WTC11 (cell line): Measurements from ENCODE around the gene TM7SF3. TPM values are rescaled to one million over a fixed set of nuclear protein-coding genes. Genes with fewer than 3 reads are reported as not detected.

Experiments used
- ATAC-seq: fragments of 200-7000 bp; cut with Tn5 transposase; 2 replicates; pipeline ENCODE4 v1.10.0; 2021; ENCODE audit warnings: mild to moderate bottlenecking, moderate library complexity
- CTCF ChIA-PET: fragments of 300-600 bp; sonication (Branson Sonifier 250); formaldehyde crosslinking; loops from one replicate; lab custom pipeline; 2021; ENCODE audit warnings: antibody characterized with exemption; lab: Charles Lee
- POLR2A ChIA-PET: fragments of 350-600 bp; sonication (Branson Sonifier 250); formaldehyde crosslinking; loops from one replicate; lab custom pipeline; 2021; ENCODE audit warnings: antibody characterized with exemption; lab: Charles Lee
- DNase-seq: peaks from one replicate; pipeline ENCODE4 v3.0.0; 2021; ENCODE audit warnings: low spot score
- H3K27ac Mint-ChIP-seq: 2 replicates; pipeline ENCODE4 v1.8.0; 2021; ENCODE audit warnings: mixed read lengths
- H3K27me3 Mint-ChIP-seq: 2 replicates; pipeline ENCODE4 v1.8.0; 2021; ENCODE audit warnings: low read depth, mild to moderate bottlenecking, moderate library complexity, mixed read lengths
- H3K36me3 Mint-ChIP-seq: 2 replicates; pipeline ENCODE4 v1.8.0; 2021; ENCODE audit warnings: mixed read lengths
- H3K4me1 Mint-ChIP-seq: 2 replicates; pipeline ENCODE4 v1.8.0; 2022; ENCODE audit warnings: mixed read lengths
- H3K4me3 Mint-ChIP-seq: 2 replicates; pipeline ENCODE4 v1.8.0; 2021; ENCODE audit warnings: mild to moderate bottlenecking, moderate library complexity, mixed read lengths
- H3K9me3 Mint-ChIP-seq: 2 replicates; pipeline ENCODE4 v1.8.0; 2021; ENCODE audit warnings: mixed read lengths
- ARID4B ChIP-seq: sonication (generic); formaldehyde crosslinking; IDR thresholded peaks from 2 replicates; pipeline ENCODE4 v1.8.0; 2023; ENCODE audit warnings: missing genetic modification reagents, mild to moderate bottlenecking, borderline replicate concordance
- ATF6 ChIP-seq: sonication (generic); formaldehyde crosslinking; IDR thresholded peaks from 2 replicates; pipeline ENCODE4 v1.8.1; 2023; ENCODE audit warnings: mild to moderate bottlenecking, missing genetic modification reagents
- FOXP1 ChIP-seq: sonication (generic); formaldehyde crosslinking; IDR thresholded peaks from 2 replicates; pipeline ENCODE4 v1.8.0; 2022; ENCODE audit warnings: missing genetic modification reagents, mild to moderate bottlenecking, moderate library complexity, borderline replicate concordance
- FOXP4 ChIP-seq: sonication (generic); formaldehyde crosslinking; IDR thresholded peaks from 2 replicates; pipeline ENCODE4 v1.8.0; 2022; ENCODE audit warnings: mild to moderate bottlenecking, missing genetic modification reagents
- GABPB1 ChIP-seq: sonication (generic); formaldehyde crosslinking; IDR thresholded peaks from 2 replicates; pipeline ENCODE4 v1.8.1; 2023; ENCODE audit warnings: mild to moderate bottlenecking, missing genetic modification reagents
- IRF1 ChIP-seq: sonication (generic); formaldehyde crosslinking; IDR thresholded peaks from 2 replicates; pipeline ENCODE4 v1.8.0; 2023; ENCODE audit warnings: missing genetic modification reagents
- MAX ChIP-seq: sonication (generic); formaldehyde crosslinking; IDR thresholded peaks from 2 replicates; pipeline ENCODE4 v1.8.0; 2022; ENCODE audit warnings: mild to moderate bottlenecking, missing genetic modification reagents
- SOX15 ChIP-seq: fragments of 250-450 bp; sonication (Bioruptor Pico); IDR thresholded peaks from 2 replicates; pipeline ENCODE4 v1.9.0; 2021; ENCODE audit warnings: mild to moderate bottlenecking
- TCF7 ChIP-seq: sonication (generic); formaldehyde crosslinking; IDR thresholded peaks from 2 replicates; pipeline ENCODE4 v1.8.0; 2022; ENCODE audit warnings: mild to moderate bottlenecking, low read depth, missing genetic modification reagents, moderate library complexity
- USF1 ChIP-seq: sonication (generic); formaldehyde crosslinking; IDR thresholded peaks from 2 replicates; pipeline ENCODE4 v1.8.0; 2022; ENCODE audit warnings: mild to moderate bottlenecking, missing genetic modification reagents
- ZNF425 ChIP-seq: fragments of 250-450 bp; sonication (Bioruptor Pico); conservative IDR thresholded peaks from 2 replicates; pipeline ENCODE4 v1.9.0; 2021; ENCODE audit warnings: mild to moderate bottlenecking
- total RNA-seq: library from RNA; stranded (reverse); gene quantifications from 3 replicates; pipeline ENCODE4 v1.2.3, GENCODE V29; 2021

The TM7SF3 gene
- total RNA-seq, 1 experiment from 2014 or later = 75.3 TPM

GRCh38 chr12:26937863-26938700 lies 76.1 kb downstream of the TM7SF3 start, which contains the start of the genes FGFR1OP2 and INTS13 (continued):
- TF ChIP-seq GABPB1 (CRISPR knock-in tag) (peak; percentile 14; the same call in 1 of the 2 replicates), IRF1 (CRISPR knock-in tag) (peak; percentile 38; the same call in 1 of the 2 replicates), FOXP4 (CRISPR knock-in tag) (peak; percentile 67; the same call in 1 of the 2 replicates), FOXP1 (CRISPR knock-in tag) (peak; percentile 42; the same call in 1 of the 2 replicates), ZNF425 (CRISPR knock-in tag) (no peak), USF1 (peak; percentile 62; the same call in 1 of the 2 replicates), ATF6 (CRISPR knock-in tag) (no peak), ARID4B (CRISPR knock-in tag) (peak; percentile 92), TCF7 (CRISPR knock-in tag) (no peak)

GRCh38 chr12:26937443-26937862 lies 76.7 kb downstream of the TM7SF3 start:
- TF ChIP-seq SOX15 (CRISPR knock-in tag) (no peak), MAX (CRISPR knock-in tag) (0 out of 2 replicates have a peak, but pooled peaks have one; percentile 38)
- TF ChIP-seq, all 79 proteins: peak for 1
- Mint-ChIP-seq H3K36me3 (peaks cover 15% of the 10 kb centered on the region), H3K4me1 (peaks cover 19% of the 10 kb centered on the region), H3K4me3 (peak overlapping the region; percentile 98), H3K27ac (peak overlapping the region; percentile 98), H3K27me3 (no peaks in the 10 kb centered on the region), H3K9me3 (no peaks in the 10 kb centered on the region)
- DNase-seq (no peak), ATAC-seq (no peak)
- CTCF ChIA-PET = interaction anchor here (0.6 kb wide), 1 partner anchor 15 kb away, joined by 4 read pairs; no protein-coding TSS in a partner anchor
- POLR2A ChIA-PET = no interaction called here
